Superior temporal gyrus (tissue), 1 donor: ENCODE measurements around the gene GREB1L.
"Not testable (repeated sequence)": the region's sequence is repeated elsewhere in the genome, so short reads cannot be mapped to it uniquely, and the experiment has no call there.

Experiments used
- DNase-seq: peaks from one replicate; pipeline ENCODE4 v3.0.0-alpha.2; 2016; ENCODE audit errors: extremely low spot score

GREB1L gene

GRCh38 chr18:21306368-21306767, 64.3 kb downstream of the GREB1L start:
- no peak for DNase-seq

GRCh38 chr18:21307578-21307977, 65.5 kb downstream of the GREB1L start:
- no peak for DNase-seq

GRCh38 chr18:21309248-21309647, 67.2 kb downstream of the GREB1L start:
- no peak for DNase-seq

GRCh38 chr18:21311980-21312379, 69.9 kb downstream of the GREB1L start:
- not testable (repeated sequence) for DNase-seq

GRCh38 chr18:21313576-21313975, 71.5 kb downstream of the GREB1L start:
- DNase-seq, result no peak

GRCh38 chr18:21314724-21315123, 72.7 kb downstream of the GREB1L start:
- DNase-seq, result no peak

GRCh38 chr18:21315126-21315525, 73.1 kb downstream of the GREB1L start:
- not testable (repeated sequence) for DNase-seq

GRCh38 chr18:21315741-21316197, 73.7 kb downstream of the GREB1L start:
- no peak for DNase-seq

- DNase-seq, result no peak
These were observed 74.3 kb downstream of the GREB1L start for GRCh38 chr18:21316296-21316695.

- no peak for DNase-seq
These were observed 79.7 kb downstream of the GREB1L start for GRCh38 chr18:21321711-21322110.

GRCh38 chr18:21327101-21327500, 85.1 kb downstream of the GREB1L start:
- no peak for DNase-seq

GRCh38 chr18:21330122-21330701, 88.2 kb downstream of the GREB1L start:
- no peak for DNase-seq

- DNase-seq, result no peak
These were observed 89.0 kb downstream of the GREB1L start for GRCh38 chr18:21331065-21331464.

- DNase-seq, result no peak
These were observed 94.0 kb downstream of the GREB1L start for GRCh38 chr18:21335927-21336488.

- DNase-seq, result no peak
These were observed 94.8 kb downstream of the GREB1L start for GRCh38 chr18:21336846-21337245.

GRCh38 chr18:21341141-21341540, 99.1 kb downstream of the GREB1L start:
- DNase-seq, result no peak

- DNase-seq, result no peak
These were observed 100.3 kb downstream of the GREB1L start for GRCh38 chr18:21342372-21342771.

GRCh38 chr18:21344860-21345259, 102.8 kb downstream of the GREB1L start:
- no peak for DNase-seq

GRCh38 chr18:21345840-21346239, 103.8 kb downstream of the GREB1L start:
- DNase-seq, result no peak

- no peak for DNase-seq
These were observed 117.7 kb downstream of the GREB1L start for GRCh38 chr18:21359746-21360145.

- no peak for DNase-seq
These were observed 119.4 kb downstream of the GREB1L start for GRCh38 chr18:21361307-21361880.

- DNase-seq, result no peak
These were observed 120.8 kb downstream of the GREB1L start for GRCh38 chr18:21362831-21363230.

- no peak for DNase-seq
These were observed 121.3 kb downstream of the GREB1L start for GRCh38 chr18:21363348-21363747.
